ENCODE data around the gene KRT3. TPM values are rescaled to one million over a fixed set of nuclear protein-coding genes. Genes with fewer than 3 reads are reported as not detected.
"Not testable (repeated sequence)": the region's sequence is repeated elsewhere in the genome, so short reads cannot be mapped to it uniquely, and the experiment has no call there.

Gene KRT3
- total RNA-seq, 1 donor from 2014 or later = not detected

- Mint-ChIP-seq H3K4me1 (no peaks in the 10 kb centered on the region), H3K36me3 (ENCODE audit: low read depth) (no peaks in the 10 kb centered on the region), H3K9me3 (no peaks in the 10 kb centered on the region), H3K27ac (no peak overlapping the region), H3K27me3 (peaks cover 9% of the 10 kb centered on the region), H3K4me3 (no peak overlapping the region)
- ChIA-PET POLR2A (no interaction called here), CTCF (no interaction called here)
- DNase-seq (no peak), ATAC-seq (ENCODE audit: low read depth) (no peak)
- TF ChIP-seq CTCF (IDR thresholded peaks at IDR 0.05) = no peak
- intact Hi-C loops (cut with micrococcal nuclease) = no loop called here
Measured at GRCh38 chr12:52796839-52797528, 1.1 kb upstream of the KRT3 start.

- no peaks in the 10 kb centered on the region for H3K4me1 Mint-ChIP-seq
- POLR2A ChIA-PET = no interaction called here
Measured at GRCh38 chr12:52796429-52796794, 495 bp upstream of the KRT3 start.

GRCh38 chr12:52795332-52795674 is 614 bp downstream of the KRT3 start:
- POLR2A ChIA-PET; ATAC-seq (ENCODE audit: low read depth); H3K36me3 Mint-ChIP-seq (ENCODE audit: low read depth); intact Hi-C loops (cut with micrococcal nuclease); H3K4me1 Mint-ChIP-seq; DNase-seq; CTCF ChIA-PET; H3K27ac Mint-ChIP-seq; H3K4me3 Mint-ChIP-seq; H3K9me3 Mint-ChIP-seq: not testable (repeated sequence)
- peaks cover 18% of the 10 kb centered on the region for H3K27me3 Mint-ChIP-seq

More at GRCh38 chr12:52796429-52796794, 495 bp upstream of the KRT3 start:
- TF ChIP-seq CTCF (IDR thresholded peaks at IDR 0.05) = no peak
- Mint-ChIP-seq H3K4me3 (no peak overlapping the region), H3K36me3 (ENCODE audit: low read depth) (no peaks in the 10 kb centered on the region), H3K27ac (no peak overlapping the region), H3K9me3 (no peaks in the 10 kb centered on the region), H3K27me3 (peaks cover 12% of the 10 kb centered on the region)
- intact Hi-C loops (cut with micrococcal nuclease) = no loop called here
- ATAC-seq (ENCODE audit: low read depth) = no peak
- no peak for DNase-seq
- CTCF ChIA-PET = interaction anchor here (0.9 kb wide), 1 partner anchor 639 kb away, joined by 3 read pairs; no protein-coding TSS in a partner anchor

- H3K4me3 Mint-ChIP-seq = no peak overlapping the region
- ATAC-seq (ENCODE audit: low read depth) = no peak
- no peaks in the 10 kb centered on the region for H3K36me3 Mint-ChIP-seq (ENCODE audit: low read depth)
- ChIA-PET POLR2A (no interaction called here), CTCF (no interaction called here)
- no peak for DNase-seq
- no peaks in the 10 kb centered on the region for H3K9me3 Mint-ChIP-seq
- intact Hi-C loops (cut with micrococcal nuclease) = no loop called here
- no peak overlapping the region for H3K27ac Mint-ChIP-seq
- no peaks in the 10 kb centered on the region for H3K4me1 Mint-ChIP-seq
- peaks cover 20% of the 10 kb centered on the region for H3K27me3 Mint-ChIP-seq
- TF ChIP-seq CTCF (IDR thresholded peaks at IDR 0.05) = no peak
Measured at GRCh38 chr12:52794479-52795331, 1.2 kb downstream of the KRT3 start.

- no peak for TF ChIP-seq CTCF (IDR thresholded peaks at IDR 0.05)
- H3K4me1 Mint-ChIP-seq = no peaks in the 10 kb centered on the region
- intact Hi-C loops (cut with micrococcal nuclease) = no loop called here
- H3K9me3 Mint-ChIP-seq = no peaks in the 10 kb centered on the region
- H3K27ac Mint-ChIP-seq = no peak overlapping the region
- CTCF ChIA-PET = no interaction called here
- POLR2A ChIA-PET = interaction anchor here (0.6 kb wide), 1 partner anchor 262 kb away, joined by 5 read pairs; no protein-coding TSS in a partner anchor
- ATAC-seq (ENCODE audit: low read depth) (no peak), DNase-seq (no peak)
- H3K27me3 Mint-ChIP-seq = peaks cover 28% of the 10 kb centered on the region
- H3K4me3 Mint-ChIP-seq = no peak overlapping the region
- no peaks in the 10 kb centered on the region for H3K36me3 Mint-ChIP-seq (ENCODE audit: low read depth)
Measured at GRCh38 chr12:52792185-52793029, 3.5 kb downstream of the KRT3 start.
